ENCODE measurements around the gene TSPY3.
"Not testable (repeated sequence)": the region's sequence is repeated elsewhere in the genome, so short reads cannot be mapped to it uniquely, and the experiment has no call there.

GRCh38 chrY:9396527-9396926, 1.7 kb upstream of the TSPY3 start:
- TF ChIP-seq SSRP1, ZNF230, ZNF777 (CRISPR knock-in tag; IDR thresholded peaks at IDR 0.05): not testable (repeated sequence)

All from HepG2 (cell line).